Spleen (tissue), 7 donors: ENCODE data around the gene ISLR2.

Experiments
- CTCF ChIP-seq, 11 experiments: fragments of 200-600 bp in 7 of 11; fragments of 450-650 bp in 4 of 11; sonication (generic) in 4 of 11; IDR thresholded peaks in 8 of 11; conservative IDR thresholded peaks in 3 of 11; 1 replicate in 7 of 11; 2 replicates in 4 of 11; pipeline versions ENCODE4 v1.4.0 to v1.8.0; 2016 to 2021; ENCODE audit warnings: antibody characterized with exemption in 11 of 11, inconsistent platforms in 4 of 11, mild to moderate bottlenecking in 1 of 11
- POLR2A ChIP-seq, 3 donors: fragments of 450-650 bp; IDR thresholded peaks; one replicate each; pipeline ENCODE4 v1.5.1; 2017; ENCODE audit warnings: antibody characterized with exemption in 3 of 3, mild to moderate bottlenecking in 1 of 3
- POLR2AphosphoS5 ChIP-seq, 3 donors: sonication (generic); formaldehyde crosslinking; IDR thresholded peaks; one replicate each; pipeline ENCODE4 v1.5.1; 2017; ENCODE audit warnings: antibody characterized with exemption in 3 of 3
- donor health status: DM: no; HTN: no; CAD: no; lungs with moderate emphysema.
- donor health status: DM: no; HTN: no; CAD: no.
- donor health status: DM: no; HTN: no; CAD: no.

GRCh38 chr15:74176262-74177214, 46.2 kb downstream of the ISLR2 start:
- TF ChIP-seq POLR2AphosphoS5 (IDR thresholded peaks at IDR 0.05) (no peak), POLR2A (IDR thresholded peaks at IDR 0.05) (no peak), CTCF (IDR thresholded peaks at IDR 0.05 in 8 of 11, conservative IDR thresholded peaks at IDR 0.05 in 3 of 11) (no peak)
